ENCODE data around the gene CNTLN. TPM values are rescaled to one million over a fixed set of nuclear protein-coding genes. Genes with fewer than 3 reads are reported as not detected.

The CNTLN gene
- total and polyA plus RNA-seq, 2 donors (not counting 1 experiment from before 2014, with no cell fraction given), result 0.30 to 0.94 TPM

DNA sequence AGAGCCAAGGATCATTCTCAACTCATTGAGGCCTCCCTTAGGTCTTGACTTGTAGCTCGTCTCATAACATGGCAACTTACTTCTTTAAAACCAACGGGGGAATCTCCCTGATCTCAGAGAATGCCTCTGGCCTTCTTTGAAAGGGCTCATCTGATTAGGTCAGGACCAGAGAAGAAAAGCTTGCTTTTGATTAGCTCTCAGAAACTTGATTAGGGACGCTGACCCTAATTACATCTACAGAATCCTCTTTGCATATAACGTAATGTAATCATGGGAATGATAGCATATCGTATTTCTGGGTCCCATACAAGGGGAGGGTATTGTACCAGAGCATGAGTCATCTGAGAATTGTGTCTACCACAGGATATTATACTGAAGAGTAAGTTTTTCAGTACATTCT is 318.9 kb downstream of the CNTLN start:
- Histone ChIP-seq H3K9ac (ENCODE audit: low read length) (no peak overlapping the region), H3K4me3 (ENCODE audit: control extremely low read depth in 1 of 5, extremely low read depth in 1 of 5, insufficient read depth in 1 of 5, low read depth in 2 of 5, low read length in 4 of 5) (no peak overlapping the region), H3K4me1 (ENCODE audit: control insufficient read depth in 2 of 2, insufficient read depth in 2 of 2, low read length in 2 of 2) (no peaks in the 10 kb centered on the region), H2AFZ (ENCODE audit: insufficient read depth, low read depth, low read length, poor library complexity, severe bottlenecking) (no peak overlapping the region), H4K20me1 (ENCODE audit: control insufficient read depth, insufficient read depth, low read length, poor library complexity, severe bottlenecking) (no peaks in the 10 kb centered on the region), H3K36me3 (replicated peaks in 1 of 2; ENCODE audit: control extremely low read depth in 1 of 2, control insufficient read depth in 1 of 2, extremely low read depth in 1 of 2, insufficient read depth in 2 of 2, low read length in 1 of 2) (no peaks in the 10 kb centered on the region), H3K27ac (ENCODE audit: low read length in 2 of 2) (no peak overlapping the region), H3K79me2 (ENCODE audit: control insufficient read depth, insufficient read depth, low read length) (no peaks in the 10 kb centered on the region), H3K27me3 (replicated peaks in 1 of 4; ENCODE audit: control extremely low read depth in 1 of 4, control insufficient read depth in 3 of 4, insufficient read depth in 4 of 4, low read length in 3 of 4) (no peaks in the 10 kb centered on the region), H3K9me3 (ENCODE audit: control extremely low read depth in 1 of 3, control insufficient read depth in 2 of 3, insufficient read depth in 1 of 3, low read length in 2 of 3) (no peaks in the 10 kb centered on the region), H3K4me2 (replicated peaks; ENCODE audit: low read depth, low read length, poor library complexity, severe bottlenecking) (no peak overlapping the region)
- POLR2A ChIA-PET, result no interaction called here
- DNase-seq (no peak), ATAC-seq (ENCODE audit: low read depth) (no peak)
- intact Hi-C loops (cut with micrococcal nuclease), result no loop called here
- no peaks in the 10 kb centered on the region for H3K27me3 Mint-ChIP-seq
- TF ChIP-seq, protein P1, sequence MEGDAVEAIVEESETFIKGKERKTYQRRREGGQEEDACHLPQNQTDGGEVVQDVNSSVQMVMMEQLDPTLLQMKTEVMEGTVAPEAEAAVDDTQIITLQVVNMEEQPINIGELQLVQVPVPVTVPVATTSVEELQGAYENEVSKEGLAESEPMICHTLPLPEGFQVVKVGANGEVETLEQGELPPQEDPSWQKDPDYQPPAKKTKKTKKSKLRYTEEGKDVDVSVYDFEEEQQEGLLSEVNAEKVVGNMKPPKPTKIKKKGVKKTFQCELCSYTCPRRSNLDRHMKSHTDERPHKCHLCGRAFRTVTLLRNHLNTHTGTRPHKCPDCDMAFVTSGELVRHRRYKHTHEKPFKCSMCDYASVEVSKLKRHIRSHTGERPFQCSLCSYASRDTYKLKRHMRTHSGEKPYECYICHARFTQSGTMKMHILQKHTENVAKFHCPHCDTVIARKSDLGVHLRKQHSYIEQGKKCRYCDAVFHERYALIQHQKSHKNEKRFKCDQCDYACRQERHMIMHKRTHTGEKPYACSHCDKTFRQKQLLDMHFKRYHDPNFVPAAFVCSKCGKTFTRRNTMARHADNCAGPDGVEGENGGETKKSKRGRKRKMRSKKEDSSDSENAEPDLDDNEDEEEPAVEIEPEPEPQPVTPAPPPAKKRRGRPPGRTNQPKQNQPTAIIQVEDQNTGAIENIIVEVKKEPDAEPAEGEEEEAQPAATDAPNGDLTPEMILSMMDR (IDR thresholded peaks at IDR 0.05), result no peak
- TF ChIP-seq EZH2 (IDR thresholded peaks at IDR 0.05; ENCODE audit: borderline replicate concordance, insufficient read depth, low read depth, low read length, poor library complexity, severe bottlenecking), result no peak
- no peak overlapping the region for H3K4me3 Mint-ChIP-seq
- CTCF ChIA-PET, result interaction anchor here (1.6 kb wide), 1 partner anchor 10 kb away, joined by 6 read pairs; no protein-coding TSS in a partner anchor
- H3K9me3 Mint-ChIP-seq (ENCODE audit: insufficient read depth), result no peaks in the 10 kb centered on the region
- no peak overlapping the region for H3K27ac Mint-ChIP-seq
- no peaks in the 10 kb centered on the region for H3K4me1 Mint-ChIP-seq
- 92% methylated on average over 2 of the region's 5 CpGs for WGBS (ENCODE audit: insufficient coverage)

DNA sequence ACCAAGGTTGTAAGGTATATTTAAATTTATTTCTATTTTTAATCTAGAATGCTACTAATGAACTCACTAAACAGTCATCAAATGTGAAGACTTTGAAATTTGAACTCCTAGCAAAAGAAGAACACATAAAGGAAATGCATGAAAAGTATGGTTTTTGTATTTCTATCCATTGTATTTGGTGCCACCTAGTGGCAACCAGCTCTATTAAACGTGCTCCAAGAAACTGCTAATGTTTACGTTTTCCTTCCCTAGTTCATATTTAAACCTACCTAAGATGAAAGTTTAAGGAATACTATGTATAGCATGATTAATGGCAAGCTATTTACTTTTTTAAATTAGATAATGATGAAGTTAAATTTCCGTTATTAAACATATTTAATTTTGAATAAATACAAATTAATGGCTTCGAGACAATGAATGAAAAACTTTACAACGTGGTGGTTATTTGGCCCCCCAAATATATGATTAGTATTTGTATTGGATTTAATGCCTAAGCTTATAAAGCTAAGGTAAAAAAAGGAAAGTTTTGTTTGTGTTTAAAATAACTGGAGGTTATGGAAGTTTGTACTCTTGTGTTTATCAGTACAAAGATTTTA is 328.1 kb downstream of the CNTLN start:
- Histone ChIP-seq H3K4me2 (replicated peaks; ENCODE audit: low read depth, low read length, poor library complexity, severe bottlenecking) (no peak overlapping the region), H3K9ac (ENCODE audit: low read length) (no peak overlapping the region), H3K4me3 (ENCODE audit: control extremely low read depth in 1 of 5, extremely low read depth in 1 of 5, insufficient read depth in 1 of 5, low read depth in 2 of 5, low read length in 4 of 5) (no peak overlapping the region), H3K27me3 (replicated peaks in 1 of 4; ENCODE audit: control extremely low read depth in 1 of 4, control insufficient read depth in 3 of 4, insufficient read depth in 4 of 4, low read length in 3 of 4) (no peaks in the 10 kb centered on the region), H2AFZ (ENCODE audit: insufficient read depth, low read depth, low read length, poor library complexity, severe bottlenecking) (no peak overlapping the region), H4K20me1 (ENCODE audit: control insufficient read depth, insufficient read depth, low read length, poor library complexity, severe bottlenecking) (no peaks in the 10 kb centered on the region), H3K79me2 (ENCODE audit: control insufficient read depth, insufficient read depth, low read length) (no peaks in the 10 kb centered on the region), H3K27ac (ENCODE audit: low read length in 2 of 2) (no peak overlapping the region), H3K36me3 (replicated peaks in 1 of 2; ENCODE audit: control extremely low read depth in 1 of 2, control insufficient read depth in 1 of 2, extremely low read depth in 1 of 2, insufficient read depth in 2 of 2, low read length in 1 of 2) (no peaks in the 10 kb centered on the region), H3K9me3 (ENCODE audit: control extremely low read depth in 1 of 3, control insufficient read depth in 2 of 3, insufficient read depth in 1 of 3, low read length in 2 of 3) (no peaks in the 10 kb centered on the region), H3K4me1 (ENCODE audit: control insufficient read depth in 2 of 2, insufficient read depth in 2 of 2, low read length in 2 of 2) (no peaks in the 10 kb centered on the region)
- ChIA-PET POLR2A (no interaction called here), CTCF (interaction anchor here (0.7 to 1.8 kb wide), 17 partner anchors 9 to 1619 kb away, joined by 3 to 8 read pairs (median 4); no protein-coding TSS in a partner anchor)
- intact Hi-C loops (cut with micrococcal nuclease), result loop anchor here (5.0 kb wide), 1 partner anchor 401 kb away; no protein-coding TSS in a partner anchor
- H3K4me3 Mint-ChIP-seq, result no peak overlapping the region
- H3K27me3 Mint-ChIP-seq, result no peaks in the 10 kb centered on the region
- no CpG with 5 or more reads among the region's 5 CpGs for WGBS (ENCODE audit: insufficient coverage)
- H3K9me3 Mint-ChIP-seq (ENCODE audit: insufficient read depth), result no peaks in the 10 kb centered on the region
- peak; percentile 40 for DNase-seq
- no peak for ATAC-seq (ENCODE audit: low read depth)
- TF ChIP-seq EZH2 (IDR thresholded peaks at IDR 0.05; ENCODE audit: borderline replicate concordance, insufficient read depth, low read depth, low read length, poor library complexity, severe bottlenecking), result no peak
- TF ChIP-seq, protein P1 (IDR thresholded peaks at IDR 0.05), result peak; percentile 95
- no peaks in the 10 kb centered on the region for H3K4me1 Mint-ChIP-seq
- H3K27ac Mint-ChIP-seq, result no peak overlapping the region
